Measurements from ENCODE around the gene PSME1. TPM values are rescaled to one million over a fixed set of nuclear protein-coding genes. Genes with fewer than 3 reads are reported as not detected.

Gene PSME1
- total RNA-seq, 2 experiments from 2014 or later, result 149 to 187 TPM

DNA sequence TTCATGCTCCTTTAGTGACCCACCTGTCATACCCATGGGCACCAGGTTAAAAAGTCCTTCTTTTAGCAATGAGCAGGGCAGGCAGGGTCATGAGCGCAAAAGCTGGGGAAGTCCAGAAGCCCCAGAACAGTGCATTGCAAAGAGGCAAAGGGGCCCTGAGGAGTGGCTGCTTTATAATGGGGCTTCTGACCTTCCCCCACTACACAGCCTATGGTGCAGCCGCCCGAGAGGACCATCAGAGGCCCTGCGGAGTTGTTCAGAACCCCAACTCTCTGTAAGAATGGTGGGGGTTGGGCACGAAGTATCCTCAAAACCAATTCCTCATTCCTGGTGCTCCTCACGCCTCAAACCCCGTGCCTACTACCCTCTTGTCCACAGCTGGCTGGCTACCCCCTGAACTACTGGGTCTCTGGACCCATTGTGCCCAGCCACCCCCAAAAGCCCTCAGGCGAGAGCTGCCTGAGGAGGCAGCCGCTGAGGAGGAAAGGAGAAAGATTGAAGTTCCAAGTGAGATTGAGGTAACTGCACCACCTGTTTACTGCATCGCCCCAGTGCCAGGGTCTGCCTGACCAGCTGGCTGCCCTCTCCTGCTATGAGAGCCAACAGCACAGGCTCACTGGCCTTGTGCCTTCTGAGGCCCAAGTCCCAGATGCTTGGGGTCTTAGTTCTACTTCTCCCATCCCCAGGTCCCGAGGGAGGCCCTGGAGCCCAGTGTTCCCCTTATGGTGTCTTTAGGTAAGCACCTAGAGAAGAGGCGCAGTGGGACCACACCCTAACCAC lies 42.6 kb downstream of the PSME1 start:
- H3K4me1 ChIP-seq (ENCODE audit: insufficient read depth, low read length, poor library complexity, severe bottlenecking), result no peaks in the 10 kb centered on the region
- no peaks in the 10 kb centered on the region for H3K9me2 ChIP-seq (ENCODE audit: insufficient read depth, low read length)
- ChIA-PET POLR2A (no interaction called here), CTCF (ENCODE audit: unreplicated experiment) (no interaction called here)
- intact Hi-C loops (cut with micrococcal nuclease; ENCODE audit: unreplicated experiment), result no loop called here
- no peak for DNase-seq (ENCODE audit: low spot score)
- peaks cover 51% of the 10 kb centered on the region for H3K36me3 ChIP-seq (ENCODE audit: insufficient read depth, low read length)
- H3K79me2 ChIP-seq (ENCODE audit: insufficient read depth, low read depth, low read length), result no peaks in the 10 kb centered on the region
- no peak overlapping the region for H2AFZ ChIP-seq (ENCODE audit: low read length)
- no peaks in the 10 kb centered on the region for H4K20me1 ChIP-seq (ENCODE audit: insufficient read depth, low read length)
- no peak overlapping the region for H3K4me2 ChIP-seq (ENCODE audit: low read length)
- no peak overlapping the region for H3K27ac ChIP-seq (ENCODE audit: low read depth, low read length, poor library complexity, severe bottlenecking)
- no peak overlapping the region for H3K4me3 ChIP-seq (ENCODE audit: low read depth, low read length, poor library complexity, severe bottlenecking)
- TF ChIP-seq, protein P1, sequence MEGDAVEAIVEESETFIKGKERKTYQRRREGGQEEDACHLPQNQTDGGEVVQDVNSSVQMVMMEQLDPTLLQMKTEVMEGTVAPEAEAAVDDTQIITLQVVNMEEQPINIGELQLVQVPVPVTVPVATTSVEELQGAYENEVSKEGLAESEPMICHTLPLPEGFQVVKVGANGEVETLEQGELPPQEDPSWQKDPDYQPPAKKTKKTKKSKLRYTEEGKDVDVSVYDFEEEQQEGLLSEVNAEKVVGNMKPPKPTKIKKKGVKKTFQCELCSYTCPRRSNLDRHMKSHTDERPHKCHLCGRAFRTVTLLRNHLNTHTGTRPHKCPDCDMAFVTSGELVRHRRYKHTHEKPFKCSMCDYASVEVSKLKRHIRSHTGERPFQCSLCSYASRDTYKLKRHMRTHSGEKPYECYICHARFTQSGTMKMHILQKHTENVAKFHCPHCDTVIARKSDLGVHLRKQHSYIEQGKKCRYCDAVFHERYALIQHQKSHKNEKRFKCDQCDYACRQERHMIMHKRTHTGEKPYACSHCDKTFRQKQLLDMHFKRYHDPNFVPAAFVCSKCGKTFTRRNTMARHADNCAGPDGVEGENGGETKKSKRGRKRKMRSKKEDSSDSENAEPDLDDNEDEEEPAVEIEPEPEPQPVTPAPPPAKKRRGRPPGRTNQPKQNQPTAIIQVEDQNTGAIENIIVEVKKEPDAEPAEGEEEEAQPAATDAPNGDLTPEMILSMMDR (conservative IDR thresholded peaks at IDR 0.05; ENCODE audit: low read length), result no peak
- no peak for TF ChIP-seq EZH2phosphoT487 (IDR thresholded peaks at IDR 0.05; ENCODE audit: borderline replicate concordance, low read depth, low read length)
- BruUV-seq (replicated peaks), result no TSS peak
- no peaks in the 10 kb centered on the region for H3K9me3 ChIP-seq (ENCODE audit: low read length)

DNA sequence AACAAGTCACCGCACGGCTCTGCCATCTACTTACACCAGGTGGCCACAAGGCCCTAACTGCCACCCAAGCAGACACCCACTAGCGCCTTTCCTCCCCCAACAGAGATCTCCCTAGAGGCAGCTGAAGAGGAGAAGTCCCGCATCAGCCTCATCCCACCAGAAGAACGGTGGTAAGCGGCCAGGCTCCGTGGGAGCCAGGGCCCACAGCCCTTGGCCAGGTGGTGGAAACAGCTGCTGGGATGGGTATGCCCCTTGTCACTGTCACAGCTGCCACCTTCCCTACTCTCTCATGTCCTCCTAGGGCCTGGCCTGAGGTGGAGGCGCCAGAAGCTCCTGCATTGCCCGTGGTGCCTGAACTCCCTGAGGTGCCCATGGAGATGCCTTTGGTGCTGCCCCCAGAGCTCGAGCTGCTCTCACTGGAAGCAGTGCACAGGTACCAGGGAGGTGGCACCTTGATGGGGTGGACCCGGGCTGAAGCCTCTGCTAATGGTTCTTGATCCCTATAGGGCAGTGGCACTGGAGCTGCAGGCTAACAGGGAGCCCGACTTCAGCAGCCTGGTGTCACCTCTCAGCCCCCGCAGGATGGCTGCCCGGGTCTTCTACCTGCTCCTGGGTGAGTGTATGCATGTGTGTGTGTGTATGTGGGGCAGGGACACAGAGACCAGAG lies 43.4 kb downstream of the PSME1 start:
- H3K4me3 ChIP-seq (ENCODE audit: low read depth, low read length, poor library complexity, severe bottlenecking), result no peak overlapping the region
- H4K20me1 ChIP-seq (ENCODE audit: insufficient read depth, low read length), result no peaks in the 10 kb centered on the region
- ChIA-PET CTCF (ENCODE audit: unreplicated experiment) (no interaction called here), POLR2A (no interaction called here)
- BruUV-seq (replicated peaks), result no TSS peak
- H2AFZ ChIP-seq (ENCODE audit: low read length), result no peak overlapping the region
- no peak overlapping the region for H3K27ac ChIP-seq (ENCODE audit: low read depth, low read length, poor library complexity, severe bottlenecking)
- intact Hi-C loops (cut with micrococcal nuclease; ENCODE audit: unreplicated experiment), result no loop called here
- peaks cover 57% of the 10 kb centered on the region for H3K36me3 ChIP-seq (ENCODE audit: insufficient read depth, low read length)
- no peak for DNase-seq (ENCODE audit: low spot score)
- no peaks in the 10 kb centered on the region for H3K79me2 ChIP-seq (ENCODE audit: insufficient read depth, low read depth, low read length)
- no peaks in the 10 kb centered on the region for H3K9me2 ChIP-seq (ENCODE audit: insufficient read depth, low read length)
- no peak overlapping the region for H3K4me2 ChIP-seq (ENCODE audit: low read length)
- H3K9me3 ChIP-seq (ENCODE audit: low read length), result no peaks in the 10 kb centered on the region
- no peak for TF ChIP-seq EZH2phosphoT487 (IDR thresholded peaks at IDR 0.05; ENCODE audit: borderline replicate concordance, low read depth, low read length)
- TF ChIP-seq, protein P1 (conservative IDR thresholded peaks at IDR 0.05; ENCODE audit: low read length), result no peak
- H3K4me1 ChIP-seq (ENCODE audit: insufficient read depth, low read length, poor library complexity, severe bottlenecking), result no peaks in the 10 kb centered on the region
